MCF 10A (cell line): ENCODE measurements around the gene SPSB1. TPM values are rescaled to one million over a fixed set of nuclear protein-coding genes. Genes with fewer than 3 reads are reported as not detected.

Experiments
- BruUV-seq: library from RNA; stranded (reverse); fragments of 400-500 nt; replicated peaks from 2 replicates; lab custom pipeline; 2021; lab: Mats Ljungman, UMichigan
- CTCF ChIA-PET: fragments of 300-600 bp; sonication (Branson Sonifier 250); formaldehyde crosslinking; extraction: SDS; loops from one replicate; lab custom pipeline; 2021; ENCODE audit warnings: antibody characterized with exemption, inconsistent platforms; lab: Yijun Ruan, JAX
- POLR2A ChIA-PET: fragments of 300-600, 350-650 bp; sonication (Branson Sonifier 250); formaldehyde crosslinking; extraction: SDS; loops from one replicate; lab custom pipeline; 2020; ENCODE audit warnings: antibody characterized with exemption, inconsistent platforms; lab: Yijun Ruan, JAX
- DNase-seq: peaks from one replicate; pipeline ENCODE4 v3.0.0-alpha.2; 2018; ENCODE audit not compliant: unreplicated experiment
- H3K27ac Mint-ChIP-seq: one replicate; pipeline ENCODE4 v1.8.0; 2022; ENCODE audit warnings: mild to moderate bottlenecking, low read depth, mixed read lengths; ENCODE audit not compliant: unreplicated experiment
- H3K27me3 Mint-ChIP-seq: one replicate; pipeline ENCODE4 v1.8.0; 2022; ENCODE audit warnings: mixed read lengths; ENCODE audit not compliant: insufficient read depth, unreplicated experiment
- H3K36me3 Mint-ChIP-seq: one replicate; pipeline ENCODE4 v1.8.0; 2022; ENCODE audit warnings: mild to moderate bottlenecking, moderate library complexity, mixed read lengths; ENCODE audit not compliant: insufficient read depth, unreplicated experiment
- H3K4me1 Mint-ChIP-seq: one replicate; pipeline ENCODE4 v1.8.0; 2022; ENCODE audit warnings: mixed read lengths; ENCODE audit not compliant: insufficient read depth, unreplicated experiment
- H3K4me3 Mint-ChIP-seq: one replicate; pipeline ENCODE4 v1.8.0; 2022; ENCODE audit warnings: mild to moderate bottlenecking, moderate library complexity, mixed read lengths; ENCODE audit not compliant: unreplicated experiment
- H3K9me3 Mint-ChIP-seq: one replicate; pipeline ENCODE4 v1.8.0; 2022; ENCODE audit warnings: mixed read lengths; ENCODE audit not compliant: unreplicated experiment
- CTCF ChIP-seq: fragments of 200-600 bp; IDR thresholded peaks from one replicate; pipeline ENCODE4 v1.8.0; 2022; ENCODE audit warnings: antibody characterized with exemption, mild to moderate bottlenecking; ENCODE audit not compliant: unreplicated experiment
- intact Hi-C: fragments of 100-400 bp; cut with micrococcal nuclease; formaldehyde crosslinking; loops from 2 replicates; pipeline ENCODE4 v1.14.1; 2022
- total RNA-seq: library from RNA; stranded (reverse); gene quantifications from 2 replicates; pipeline ENCODE4 v1.2.3, GENCODE V29; 2022

The SPSB1 gene
- total RNA-seq, 1 experiment from 2014 or later = 8.2 TPM

GRCh38 chr1:9309991-9310390, 17.3 kb downstream of the SPSB1 start:
- ChIA-PET POLR2A (interaction anchor here (1.1 kb wide), 1 partner anchor 11 kb away, joined by 6 read pairs; no protein-coding TSS in a partner anchor), CTCF (no interaction called here)
- no peak for TF ChIP-seq CTCF
- Mint-ChIP-seq H3K4me1 (peaks cover 24% of the 10 kb centered on the region), H3K4me3 (no peak overlapping the region), H3K9me3 (no peaks in the 10 kb centered on the region), H3K27ac (no peak overlapping the region), H3K27me3 (no peaks in the 10 kb centered on the region), H3K36me3 (no peaks in the 10 kb centered on the region)
- no TSS peak for BruUV-seq
- DNase-seq = no peak
- intact Hi-C loops = no loop called here

GRCh38 chr1:9311029-9311428, 18.3 kb downstream of the SPSB1 start:
- no peaks in the 10 kb centered on the region for H3K9me3 Mint-ChIP-seq
- H3K4me1 Mint-ChIP-seq = peaks cover 25% of the 10 kb centered on the region
- no peak for TF ChIP-seq CTCF
- no peak overlapping the region for H3K27ac Mint-ChIP-seq
- CTCF ChIA-PET = interaction anchor here (0.6 kb wide), 1 partner anchor 252 kb away, joined by 6 read pairs; no protein-coding TSS in a partner anchor
- no TSS peak for BruUV-seq
- H3K36me3 Mint-ChIP-seq = no peaks in the 10 kb centered on the region
- POLR2A ChIA-PET = interaction anchor here (0.6 kb wide), 1 partner anchor 493 kb away, joined by 3 read pairs; no protein-coding TSS in a partner anchor
- no peak for DNase-seq
- intact Hi-C loops = no loop called here
- H3K27me3 Mint-ChIP-seq = no peaks in the 10 kb centered on the region
- H3K4me3 Mint-ChIP-seq = no peak overlapping the region

GRCh38 chr1:9311479-9311878, 18.8 kb downstream of the SPSB1 start:
- CTCF ChIA-PET = no interaction called here
- POLR2A ChIA-PET = no interaction called here
- Mint-ChIP-seq H3K9me3 (no peaks in the 10 kb centered on the region), H3K27ac (no peak overlapping the region), H3K27me3 (no peaks in the 10 kb centered on the region), H3K36me3 (no peaks in the 10 kb centered on the region), H3K4me3 (no peak overlapping the region), H3K4me1 (peaks cover 28% of the 10 kb centered on the region)
- intact Hi-C loops = no loop called here
- DNase-seq = no peak
- no TSS peak for BruUV-seq
- TF ChIP-seq CTCF = no peak

GRCh38 chr1:9312168-9312720, 19.6 kb downstream of the SPSB1 start:
- H3K9me3 Mint-ChIP-seq = no peaks in the 10 kb centered on the region
- H3K36me3 Mint-ChIP-seq = no peaks in the 10 kb centered on the region
- no peaks in the 10 kb centered on the region for H3K27me3 Mint-ChIP-seq
- TF ChIP-seq CTCF = no peak
- ChIA-PET POLR2A (interaction anchor here (0.6 kb wide), 1 partner anchor 515 kb away, joined by 3 read pairs; no protein-coding TSS in a partner anchor), CTCF (interaction anchor here (0.6 kb wide), 1 partner anchor 1835 kb away, joined by 4 read pairs; no protein-coding TSS in a partner anchor)
- intact Hi-C loops = no loop called here
- DNase-seq = no peak
- H3K4me1 Mint-ChIP-seq = peaks cover 33% of the 10 kb centered on the region
- BruUV-seq = no TSS peak
- H3K4me3 Mint-ChIP-seq = no peak overlapping the region
- no peak overlapping the region for H3K27ac Mint-ChIP-seq
